BE2C (cell line): Measurements from ENCODE around the gene CMTR1.

Source experiments
- DNase-seq: peaks from one replicate; pipeline ENCODE4 v3.0.0-alpha.2; 2020
- H3K27me3 ChIP-seq: fragments of 250-450 bp; sonication (Bioruptor Pico); 2 replicates; pipeline ENCODE4 v1.5.1; 2020; ENCODE audit warnings: mild to moderate bottlenecking
- H3K36me3 ChIP-seq: fragments of 250-450 bp; sonication (Bioruptor Pico); 2 replicates; pipeline ENCODE4 v1.5.1; 2020; ENCODE audit warnings: mild to moderate bottlenecking
- H3K4me1 ChIP-seq: fragments of 250-450 bp; sonication (Bioruptor Pico); 2 replicates; pipeline ENCODE4 v1.5.1; 2020
- H3K4me3 ChIP-seq: 2 replicates; pipeline ENCODE4 v1.5.1; 2011; ENCODE audit warnings: low read depth, low read length
- H3K9me3 ChIP-seq: fragments of 250-450 bp; sonication (Bioruptor Pico); 2 replicates; pipeline ENCODE4 v1.5.1; 2020
- CTCF ChIP-seq: IDR thresholded peaks from 2 replicates; pipeline ENCODE4 v1.5.1; 2012; ENCODE audit warnings: mild to moderate bottlenecking, low read depth, low read length

Gene CMTR1

GRCh38 chr6:37511201-37511600 lies 78.2 kb downstream of the CMTR1 start:
- H3K4me1 ChIP-seq: peaks cover 18% of the 10 kb centered on the region
- no peak overlapping the region for H3K4me3 ChIP-seq
- no peak for TF ChIP-seq CTCF
- H3K36me3 ChIP-seq: no peaks in the 10 kb centered on the region
- no peaks in the 10 kb centered on the region for H3K9me3 ChIP-seq
- no peaks in the 10 kb centered on the region for H3K27me3 ChIP-seq
- DNase-seq: no peak

GRCh38 chr6:37511910-37512399 lies 78.9 kb downstream of the CMTR1 start:
- H3K36me3 ChIP-seq: no peaks in the 10 kb centered on the region
- no peak for TF ChIP-seq CTCF
- DNase-seq: no peak
- no peak overlapping the region for H3K4me3 ChIP-seq
- H3K27me3 ChIP-seq: no peaks in the 10 kb centered on the region
- peaks cover 26% of the 10 kb centered on the region for H3K4me1 ChIP-seq
- H3K9me3 ChIP-seq: no peaks in the 10 kb centered on the region

- peaks cover 27% of the 10 kb centered on the region for H3K4me1 ChIP-seq
- H3K4me3 ChIP-seq: no peak overlapping the region
- no peaks in the 10 kb centered on the region for H3K36me3 ChIP-seq
- no peaks in the 10 kb centered on the region for H3K9me3 ChIP-seq
- H3K27me3 ChIP-seq: no peaks in the 10 kb centered on the region
- TF ChIP-seq CTCF: no peak
- DNase-seq: no peak
Observed at GRCh38 chr6:37512400-37513011, 79.5 kb downstream of the CMTR1 start.

- no peak for TF ChIP-seq CTCF
- Histone ChIP-seq H3K27me3 (no peaks in the 10 kb centered on the region), H3K36me3 (no peaks in the 10 kb centered on the region), H3K4me1 (peaks cover 26% of the 10 kb centered on the region), H3K4me3 (no peak overlapping the region), H3K9me3 (no peaks in the 10 kb centered on the region)
- DNase-seq: no peak
Observed at GRCh38 chr6:37513155-37513554, 80.1 kb downstream of the CMTR1 start.

DNA sequence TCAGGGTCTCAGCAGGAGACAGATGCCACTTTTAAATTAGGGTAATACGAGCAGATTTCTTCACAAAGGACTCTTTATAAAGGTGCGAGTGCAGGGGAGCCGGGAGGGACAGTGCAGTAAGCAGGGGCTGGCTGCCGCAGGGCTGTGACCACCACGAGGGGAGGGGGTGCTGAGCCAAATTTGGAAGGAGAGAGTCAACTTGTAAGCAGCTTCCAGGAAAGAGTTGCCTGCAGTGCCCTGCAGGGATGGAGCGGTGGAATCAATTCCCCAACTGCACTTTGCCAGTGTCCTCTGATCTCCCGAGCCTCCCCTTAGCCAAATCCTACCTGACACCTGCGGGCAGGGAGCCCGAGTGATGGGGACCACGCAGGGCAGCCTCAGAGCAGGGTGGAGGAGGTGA lies 80.6 kb downstream of the CMTR1 start:
- Histone ChIP-seq H3K9me3 (no peaks in the 10 kb centered on the region), H3K27me3 (no peaks in the 10 kb centered on the region), H3K4me3 (no peak overlapping the region), H3K36me3 (no peaks in the 10 kb centered on the region), H3K4me1 (peaks cover 23% of the 10 kb centered on the region)
- DNase-seq: no peak
- TF ChIP-seq CTCF: no peak

DNA sequence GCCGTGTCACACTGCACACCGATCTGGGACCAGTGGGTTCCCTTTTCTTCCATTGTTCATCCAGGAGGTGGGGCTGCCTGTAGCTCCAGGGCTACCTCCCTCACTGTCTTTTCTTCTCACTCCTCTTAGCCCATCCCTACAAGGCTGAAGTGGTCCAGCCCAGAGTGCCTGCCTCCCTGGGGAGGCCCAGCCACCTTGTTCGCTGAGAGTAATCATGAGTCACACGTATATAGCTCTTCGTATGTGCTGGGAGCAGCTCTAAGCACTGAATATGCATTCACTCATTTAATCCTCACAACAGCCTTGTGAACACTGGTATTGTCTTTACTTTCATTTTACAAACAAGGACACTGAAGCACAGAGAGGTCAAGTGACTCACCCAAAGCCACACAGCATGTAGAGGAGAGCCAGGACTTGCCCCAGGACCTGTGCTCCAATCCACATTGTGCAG lies 81.3 kb downstream of the CMTR1 start:
- H3K9me3 ChIP-seq: no peaks in the 10 kb centered on the region
- H3K27me3 ChIP-seq: no peaks in the 10 kb centered on the region
- no peaks in the 10 kb centered on the region for H3K36me3 ChIP-seq
- DNase-seq: no peak
- H3K4me3 ChIP-seq: no peak overlapping the region
- H3K4me1 ChIP-seq: peaks cover 23% of the 10 kb centered on the region
- no peak for TF ChIP-seq CTCF
